ENCODE data around the gene SLC12A9. TPM values are rescaled to one million over a fixed set of nuclear protein-coding genes. Genes with fewer than 3 reads are reported as not detected.
"Not testable (repeated sequence)": the region's sequence is repeated elsewhere in the genome, so short reads cannot be mapped to it uniquely, and the experiment has no call there.

The SLC12A9 gene
- total and polyA plus RNA-seq, 2 of the 4 experiments (the other 2 are of a cell fraction) = 4.5 to 16.2 TPM

DNA sequence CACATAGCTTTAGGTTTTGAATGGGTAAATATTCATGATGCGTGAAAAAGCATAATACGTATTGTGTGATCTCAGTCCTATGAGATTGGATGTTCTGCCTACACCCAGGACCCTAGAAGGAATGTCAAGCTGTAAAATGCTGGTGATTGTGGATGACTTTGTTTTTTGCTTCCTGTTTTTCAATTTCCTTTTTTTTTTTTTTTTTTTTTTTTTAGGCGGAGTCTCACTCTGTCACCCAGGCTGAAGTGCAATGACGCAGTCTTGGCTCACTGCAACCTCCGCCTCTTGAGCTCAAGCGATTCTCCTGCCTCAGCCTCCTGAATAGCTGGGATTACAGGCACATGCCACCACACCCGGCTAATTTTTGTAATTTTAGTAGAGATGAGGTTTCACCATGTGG lies 57.9 kb downstream of the SLC12A9 start:
- WGBS, 2 experiments (ENCODE audit: extremely low coverage in 2 of 2, insufficient read length in 1 of 2) = 100% methylated on average over 2 of the region's 7 CpGs; no CpG with 5 or more reads in 1 of the 2 experiments
- intact Hi-C loops (cut with micrococcal nuclease); H3K4me3 ChIP-seq (ENCODE audit: insufficient read depth, low read depth, low read length); H3K4me1 ChIP-seq (ENCODE audit: control insufficient read depth, insufficient read depth, low read length); ATAC-seq (ENCODE audit: low read depth); H3K4me2 ChIP-seq (ENCODE audit: low read depth, low read length); H3K27me3 ChIP-seq (ENCODE audit: control insufficient read depth, insufficient read depth, low read length); dilution Hi-C loops (cut with HindIII; ENCODE audit: low sequenced_read_pairs, unreplicated experiment); H4K91ac ChIP-seq (ENCODE audit: insufficient read depth, low read depth, low read length); H2BK15ac ChIP-seq (ENCODE audit: low read depth, low read length); H2AK5ac ChIP-seq (ENCODE audit: low read depth, low read length); H3K9me1 ChIP-seq (ENCODE audit: insufficient read depth, low read length); H3K9me3 ChIP-seq (ENCODE audit: control insufficient read depth, insufficient read depth, low read length); H3K14ac ChIP-seq (replicated peaks; ENCODE audit: low read depth, low read length); H3K9ac ChIP-seq (ENCODE audit: low read depth, low read length); H3K27ac ChIP-seq (ENCODE audit: insufficient read depth, low read length); H2AK9ac ChIP-seq (replicated peaks; ENCODE audit: low read depth, low read length, poor library complexity); H2BK20ac ChIP-seq (ENCODE audit: low read depth, low read length); H4K8ac ChIP-seq (ENCODE audit: low read depth in 2 of 2, low read length in 2 of 2); in situ Hi-C loops (cut with MboI; ENCODE audit: low sequenced_read_pairs); H3K18ac ChIP-seq (ENCODE audit: low read depth, low read length); H3K56ac ChIP-seq (ENCODE audit: extremely low read depth, insufficient read depth, low read length); H4K20me1 ChIP-seq (ENCODE audit: insufficient read depth, low read length); DNase-seq; H2BK120ac ChIP-seq (ENCODE audit: low read depth, low read length); H4K5ac ChIP-seq (ENCODE audit: low read depth, low read length); H2AFZ ChIP-seq (replicated peaks; ENCODE audit: low read length, poor library complexity); H2BK5ac ChIP-seq (ENCODE audit: low read depth, low read length, poor library complexity, severe bottlenecking); H3K79me1 ChIP-seq (ENCODE audit: low read depth in 1 of 2, low read length in 2 of 2); POLR2A ChIA-PET (ENCODE audit: unreplicated experiment); H3K4ac ChIP-seq (ENCODE audit: low read depth, low read length); H3K36me3 ChIP-seq (ENCODE audit: control insufficient read depth, insufficient read depth, low read length); BruUV-seq (replicated peaks); H3K23ac ChIP-seq (ENCODE audit: low read depth, low read length): not testable (repeated sequence)
- CTCF ChIA-PET = interaction anchor here (0.6 kb wide), 2 partner anchors 97 to 167 kb away, joined by 4 to 5 read pairs; no protein-coding TSS in a partner anchor

Data from IMR-90 (cell line).